ENCODE measurements around the gene OR6C75. TPM values are rescaled to one million over a fixed set of nuclear protein-coding genes. Genes with fewer than 3 reads are reported as not detected.
"Not testable (repeated sequence)": the region's sequence is repeated elsewhere in the genome, so short reads cannot be mapped to it uniquely, and the experiment has no call there.

The OR6C75 gene
- total RNA-seq, 1 experiment from 2014 or later: not detected

DNA sequence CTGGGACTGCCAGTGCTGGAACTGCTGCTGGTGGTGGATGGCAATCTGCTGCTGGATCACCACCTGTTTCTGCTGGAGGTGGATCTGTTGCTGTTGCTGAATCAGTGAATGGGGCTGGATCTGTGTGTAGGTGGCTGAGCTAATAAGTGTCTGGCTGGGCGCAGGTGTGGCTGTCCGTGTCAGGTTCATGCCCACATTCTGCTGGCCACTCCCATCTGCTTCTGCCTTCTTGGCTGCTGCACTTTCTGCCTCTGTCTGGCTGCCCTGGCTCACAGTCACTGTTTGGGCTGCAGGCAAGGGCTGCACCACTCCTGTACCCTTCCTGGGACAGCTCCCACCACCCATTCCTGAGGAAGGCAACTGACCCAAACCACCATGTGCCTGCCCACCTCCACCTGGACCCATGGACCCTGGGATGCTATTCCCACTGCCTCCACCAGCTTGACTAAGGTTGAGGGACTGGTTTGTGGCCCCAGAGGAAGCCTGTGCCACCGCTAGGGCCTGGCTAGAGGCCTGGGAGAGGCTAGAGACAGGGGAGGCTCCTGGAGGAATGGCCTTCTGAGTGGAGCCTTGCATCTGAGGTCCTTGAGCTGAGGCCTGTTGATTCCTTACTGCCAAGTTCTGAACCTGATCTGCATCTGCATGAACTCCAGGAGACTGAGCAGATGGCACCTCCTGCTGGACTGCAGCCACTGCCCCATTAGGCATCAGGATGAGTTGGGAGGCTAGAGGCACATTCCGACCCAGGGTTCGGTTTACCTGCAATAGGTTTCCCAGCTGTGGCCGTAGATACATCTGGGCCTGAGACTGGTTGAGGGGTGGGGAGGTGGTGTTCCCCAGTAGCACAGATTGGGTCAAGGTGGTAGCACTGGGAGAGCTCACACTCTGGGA lies 51.0 kb downstream of the OR6C75 start:
- H3K9me3 Mint-ChIP-seq (ENCODE audit: unreplicated experiment); H3K27ac Mint-ChIP-seq (ENCODE audit: low read depth, unreplicated experiment); H3K4me1 Mint-ChIP-seq (ENCODE audit: insufficient read depth, unreplicated experiment); H3K36me3 Mint-ChIP-seq (ENCODE audit: insufficient read depth, unreplicated experiment); DNase-seq (ENCODE audit: unreplicated experiment); CTCF ChIA-PET; intact Hi-C loops (cut with micrococcal nuclease); POLR2A ChIA-PET; H3K4me3 Mint-ChIP-seq (ENCODE audit: unreplicated experiment); BruUV-seq (replicated peaks): not testable (repeated sequence)
- H3K27me3 Mint-ChIP-seq (ENCODE audit: insufficient read depth, unreplicated experiment): peaks cover 40% of the 10 kb centered on the region

- POLR2A ChIA-PET; BruUV-seq (replicated peaks); DNase-seq (ENCODE audit: unreplicated experiment); H3K4me1 Mint-ChIP-seq (ENCODE audit: insufficient read depth, unreplicated experiment); intact Hi-C loops (cut with micrococcal nuclease); H3K4me3 Mint-ChIP-seq (ENCODE audit: unreplicated experiment); H3K27ac Mint-ChIP-seq (ENCODE audit: low read depth, unreplicated experiment); H3K36me3 Mint-ChIP-seq (ENCODE audit: insufficient read depth, unreplicated experiment); CTCF ChIA-PET; H3K9me3 Mint-ChIP-seq (ENCODE audit: unreplicated experiment): not testable (repeated sequence)
- H3K27me3 Mint-ChIP-seq (ENCODE audit: insufficient read depth, unreplicated experiment): peaks cover 44% of the 10 kb centered on the region
These were observed 51.6 kb downstream of the OR6C75 start for GRCh38 chr12:55414396-55414823.

- intact Hi-C loops (cut with micrococcal nuclease); H3K4me1 Mint-ChIP-seq (ENCODE audit: insufficient read depth, unreplicated experiment); BruUV-seq (replicated peaks); DNase-seq (ENCODE audit: unreplicated experiment); H3K36me3 Mint-ChIP-seq (ENCODE audit: insufficient read depth, unreplicated experiment); H3K9me3 Mint-ChIP-seq (ENCODE audit: unreplicated experiment); POLR2A ChIA-PET; H3K4me3 Mint-ChIP-seq (ENCODE audit: unreplicated experiment); H3K27ac Mint-ChIP-seq (ENCODE audit: low read depth, unreplicated experiment); CTCF ChIA-PET: not testable (repeated sequence)
- H3K27me3 Mint-ChIP-seq (ENCODE audit: insufficient read depth, unreplicated experiment): peaks cover 45% of the 10 kb centered on the region
These were observed 52.1 kb downstream of the OR6C75 start for GRCh38 chr12:55414889-55415288.

DNA sequence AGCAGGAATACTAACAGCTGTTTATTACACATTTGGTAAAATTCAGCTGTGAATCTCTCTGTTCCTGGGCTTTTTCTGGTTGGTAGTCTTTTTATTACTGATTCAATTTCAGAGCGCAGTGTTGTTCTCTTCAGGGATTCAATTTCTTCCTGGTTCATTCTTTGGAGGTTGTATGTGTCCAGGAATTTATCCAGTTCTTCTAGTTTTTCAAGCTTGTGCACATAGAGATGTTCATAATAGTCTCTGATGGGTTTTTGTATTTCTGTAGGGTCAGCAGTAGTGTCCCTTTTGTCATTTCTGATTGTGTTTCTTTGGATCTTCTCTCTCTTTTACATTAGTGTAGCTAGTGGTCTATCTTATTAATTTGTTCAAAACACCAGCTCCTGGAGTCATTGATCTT lies 54.2 kb downstream of the OR6C75 start:
- TF ChIP-seq, protein P1, sequence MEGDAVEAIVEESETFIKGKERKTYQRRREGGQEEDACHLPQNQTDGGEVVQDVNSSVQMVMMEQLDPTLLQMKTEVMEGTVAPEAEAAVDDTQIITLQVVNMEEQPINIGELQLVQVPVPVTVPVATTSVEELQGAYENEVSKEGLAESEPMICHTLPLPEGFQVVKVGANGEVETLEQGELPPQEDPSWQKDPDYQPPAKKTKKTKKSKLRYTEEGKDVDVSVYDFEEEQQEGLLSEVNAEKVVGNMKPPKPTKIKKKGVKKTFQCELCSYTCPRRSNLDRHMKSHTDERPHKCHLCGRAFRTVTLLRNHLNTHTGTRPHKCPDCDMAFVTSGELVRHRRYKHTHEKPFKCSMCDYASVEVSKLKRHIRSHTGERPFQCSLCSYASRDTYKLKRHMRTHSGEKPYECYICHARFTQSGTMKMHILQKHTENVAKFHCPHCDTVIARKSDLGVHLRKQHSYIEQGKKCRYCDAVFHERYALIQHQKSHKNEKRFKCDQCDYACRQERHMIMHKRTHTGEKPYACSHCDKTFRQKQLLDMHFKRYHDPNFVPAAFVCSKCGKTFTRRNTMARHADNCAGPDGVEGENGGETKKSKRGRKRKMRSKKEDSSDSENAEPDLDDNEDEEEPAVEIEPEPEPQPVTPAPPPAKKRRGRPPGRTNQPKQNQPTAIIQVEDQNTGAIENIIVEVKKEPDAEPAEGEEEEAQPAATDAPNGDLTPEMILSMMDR (IDR thresholded peaks at IDR 0.05; ENCODE audit: unreplicated experiment): no peak
- intact Hi-C loops (cut with micrococcal nuclease): no loop called here
- H3K27me3 Mint-ChIP-seq (ENCODE audit: insufficient read depth, unreplicated experiment): peaks cover 45% of the 10 kb centered on the region
- no peaks in the 10 kb centered on the region for H3K36me3 Mint-ChIP-seq (ENCODE audit: insufficient read depth, unreplicated experiment)
- no peak for DNase-seq (ENCODE audit: unreplicated experiment)
- ChIA-PET POLR2A (no interaction called here), CTCF (no interaction called here)
- no TSS peak for BruUV-seq (replicated peaks)
- H3K27ac Mint-ChIP-seq (ENCODE audit: low read depth, unreplicated experiment): no peak overlapping the region
- no peaks in the 10 kb centered on the region for H3K4me1 Mint-ChIP-seq (ENCODE audit: insufficient read depth, unreplicated experiment)
- no peak overlapping the region for H3K4me3 Mint-ChIP-seq (ENCODE audit: unreplicated experiment)
- no peaks in the 10 kb centered on the region for H3K9me3 Mint-ChIP-seq (ENCODE audit: unreplicated experiment)

Other genes with a start within 250 kb of the OR6C75 start
- gene OR9K2, start 236.6 kb upstream of the OR6C75 start, total RNA-seq (2022): not detected in 2 replicates
- not detected in 2 replicates for gene OR10A7, start 141.9 kb upstream of the OR6C75 start, total RNA-seq (2022)
- not detected in 2 replicates for gene OR6C74, start 118.4 kb upstream of the OR6C75 start, total RNA-seq (2022)
- gene OR6C6, start 66.4 kb upstream of the OR6C75 start, total RNA-seq (2022): not detected in 2 replicates
- gene OR6C1, start 48.6 kb upstream of the OR6C75 start, total RNA-seq (2022): not detected in 2 replicates
- not detected in 2 replicates for gene OR6C3, start 32.2 kb upstream of the OR6C75 start, total RNA-seq (2022)
- not detected in 2 replicates for gene OR6C65, start 37.6 kb downstream of the OR6C75 start, total RNA-seq (2022)
- not detected in 2 replicates for gene OR6C76, start 63.3 kb downstream of the OR6C75 start, total RNA-seq (2022)
- gene OR6C2, start 81.1 kb downstream of the OR6C75 start, total RNA-seq (2022): not detected in 2 replicates
- not detected in 2 replicates for gene OR6C70, start 107.2 kb downstream of the OR6C75 start, total RNA-seq (2022)
- gene OR6C68, start 129.4 kb downstream of the OR6C75 start, total RNA-seq (2022): not detected in 2 replicates
- gene OR6C4, start 186.6 kb downstream of the OR6C75 start, total RNA-seq (2022): not detected in 2 replicates
- gene OR2AP1, start 209.5 kb downstream of the OR6C75 start, total RNA-seq (2022): not detected in 2 replicates